K562 (cell line): ENCODE results near the gene TRPV5. TPM values are rescaled to one million over a fixed set of nuclear protein-coding genes. Genes with fewer than 3 reads are reported as not detected.

Experiments
- ATAC-seq: fragments of 200-7000 bp; cut with Tn5 transposase; 3 replicates; pipeline ENCODE4 v1.9.1; 2020; ENCODE audit warnings: moderate library complexity
- BruUV-seq: library from RNA; stranded (reverse); fragments of 400-500 nt; replicated peaks from 2 replicates; lab custom pipeline; 2021; lab: Mats Ljungman, UMichigan
- CTCF ChIA-PET: fragments of 300-600 bp; formaldehyde crosslinking; extraction: SDS; loops from one replicate; lab custom pipeline; 2021; ENCODE audit warnings: low intra/inter-chr PET ratio; lab: Yijun Ruan, JAX
- POLR2A ChIA-PET: fragments of 300-600, 350-650 bp; sonication (Branson Sonifier 250); formaldehyde crosslinking; extraction: SDS; loops from one replicate; lab custom pipeline; 2021; ENCODE audit warnings: antibody characterized with exemption, inconsistent platforms; lab: Yijun Ruan, JAX
- DNase-seq, 4 experiments: peaks; one replicate each; pipeline versions ENCODE4 v3.0.0 to v3.0.0-alpha.2; 2011 to 2018; ENCODE audit warnings: low spot score in 3 of 4, mixed read lengths in 3 of 4; ENCODE audit errors: extremely low read depth in 1 of 4
- FAIRE-seq: peaks from 2 replicates; lab custom pipeline; 2011; peaks lifted over from hg19 to GRCh38; lab: Jason Lieb, UNC
- H2AFZ ChIP-seq: 2 replicates; pipeline ENCODE4 v1.6.0; 2011; ENCODE audit warnings: low read depth, low read length, control low read depth, inconsistent platforms
- H3K27ac ChIP-seq: fragments of 200-600 bp; 3 replicates; pipeline ENCODE4 v1.8.0; 2011; ENCODE audit warnings: low read depth, mild to moderate bottlenecking, control low read depth, inconsistent platforms, low read length, moderate library complexity, mixed read lengths; ENCODE audit errors: extremely low read depth
- H3K27me3 ChIP-seq, 2 experiments: fragments of 300-600 bp in 1 of 2; 2 replicates in 1 of 2; 3 replicates in 1 of 2; pipeline versions ENCODE4 v1.6.0 to v1.8.0; 2011; ENCODE audit warnings: inconsistent platforms in 2 of 2, low read length in 2 of 2, mild to moderate bottlenecking in 1 of 2, mixed read lengths in 1 of 2, moderate library complexity in 1 of 2; ENCODE audit not compliant: control insufficient read depth in 2 of 2, insufficient read depth in 2 of 2
- H3K36me3 ChIP-seq: fragments of 300-600 bp; 3 replicates; pipeline ENCODE4 v1.8.0; 2011; ENCODE audit warnings: mild to moderate bottlenecking, low read length, inconsistent platforms; ENCODE audit not compliant: control insufficient read depth, insufficient read depth
- H3K4me1 ChIP-seq, 2 experiments: fragments of 200-600 bp in 1 of 2; replicated peaks in 1 of 2; 2 replicates in 1 of 2; 3 replicates in 1 of 2; pipeline versions ENCODE4 v1.5.1 to v1.8.0; 2011; ENCODE audit warnings: inconsistent platforms in 2 of 2, low read length in 2 of 2, mild to moderate bottlenecking in 1 of 2, mixed read lengths in 1 of 2, moderate library complexity in 1 of 2; ENCODE audit not compliant: control insufficient read depth in 2 of 2, insufficient read depth in 2 of 2
- H3K4me2 ChIP-seq: 2 replicates; pipeline ENCODE4 v1.6.1; 2011; ENCODE audit warnings: low read length, control low read depth, inconsistent platforms, mixed read lengths; ENCODE audit not compliant: insufficient read depth
- H3K4me3 ChIP-seq: fragments of 200-600 bp; sonication (generic), shearing (Covaris generic); 2 replicates; pipeline ENCODE4 v1.5.1; 2016; ENCODE audit warnings: control low read depth, inconsistent platforms
- H3K79me2 ChIP-seq: fragments of 200-600 bp; 3 replicates; pipeline ENCODE4 v1.8.0; 2011; ENCODE audit warnings: low read length, inconsistent platforms; ENCODE audit not compliant: control insufficient read depth, insufficient read depth
- H3K9ac ChIP-seq, 2 experiments: 2 replicates each; pipeline versions ENCODE4 v1.6.0 to v1.6.1; 2011; ENCODE audit warnings: low read depth in 2 of 2, low read length in 2 of 2, control low read depth in 1 of 2, inconsistent platforms in 1 of 2, mild to moderate bottlenecking in 1 of 2, mixed read lengths in 1 of 2; ENCODE audit not compliant: insufficient read depth in 1 of 2
- H3K9me1 ChIP-seq: one replicate; pipeline ENCODE4 v1.6.0; 2011; ENCODE audit warnings: inconsistent platforms, mild to moderate bottlenecking, low read length, moderate library complexity; ENCODE audit not compliant: control insufficient read depth, insufficient read depth
- H3K9me3 ChIP-seq: replicated peaks from 2 replicates; pipeline ENCODE4 v1.5.1; 2011; ENCODE audit warnings: low read depth, low read length, inconsistent platforms; ENCODE audit not compliant: control insufficient read depth, insufficient read depth
- H4K20me1 ChIP-seq: replicated peaks from 2 replicates; pipeline ENCODE4 v1.6.1; 2011; ENCODE audit warnings: low read length, inconsistent platforms, mixed read lengths; ENCODE audit not compliant: control insufficient read depth, insufficient read depth
- BDP1 ChIP-seq: IDR thresholded peaks from 3 replicates; pipeline ENCODE4 v1.6.1; 2011; ENCODE audit not compliant: insufficient read length, insufficient read depth
- DPF2 ChIP-seq: fragments of 450-650 bp; IDR thresholded peaks from 2 replicates; pipeline ENCODE4 v1.6.1; 2016
- ETS2 ChIP-seq: IDR thresholded peaks from 2 replicates; pipeline ENCODE4 v1.6.1; 2016; ENCODE audit warnings: borderline replicate concordance, missing genetic modification characterization, mild to moderate bottlenecking, moderate library complexity, missing compliant biosample characterization; ENCODE audit not compliant: poor library complexity, severe bottlenecking
- HBP1 ChIP-seq: fragments of 450-650 bp; formaldehyde crosslinking; IDR thresholded peaks from 2 replicates; pipeline ENCODE4 v1.4.0; 2022; ENCODE audit warnings: missing genetic modification characterization
- IRF2 ChIP-seq: sonication (generic); formaldehyde crosslinking; IDR thresholded peaks from 2 replicates; pipeline ENCODE4 v1.8.1; 2022; ENCODE audit warnings: mild to moderate bottlenecking, missing genetic modification reagents
- KHSRP ChIP-seq: fragments of 450-650 bp; IDR thresholded peaks from 2 replicates; pipeline ENCODE4 v1.6.1; 2017
- MIER1 ChIP-seq: fragments of 450-650 bp; IDR thresholded peaks from 2 replicates; pipeline ENCODE4 v1.6.1; 2016; ENCODE audit warnings: antibody characterized with exemption, mild to moderate bottlenecking, low read depth
- NFYB ChIP-seq: IDR thresholded peaks from 2 replicates; pipeline ENCODE4 v1.6.1; 2011; ENCODE audit warnings: mild to moderate bottlenecking, moderate library complexity; ENCODE audit not compliant: insufficient read length; ENCODE audit errors: extremely low read depth
- SP1 ChIP-seq: sonication (generic); formaldehyde crosslinking; IDR thresholded peaks from 2 replicates; pipeline ENCODE4 v1.8.1; 2022; ENCODE audit warnings: mild to moderate bottlenecking, missing genetic modification reagents
- USF2 ChIP-seq: sonication (generic); formaldehyde crosslinking; IDR thresholded peaks from 2 replicates; pipeline ENCODE4 v1.5.0; 2020; ENCODE audit warnings: missing genetic modification reagents
- ZNF408 ChIP-seq: fragments of 250-450 bp; sonication (Bioruptor Pico); IDR thresholded peaks from 2 replicates; pipeline ENCODE4 v1.4.0; 2020; ENCODE audit warnings: low read depth, mild to moderate bottlenecking, moderate library complexity
- ZNF77 ChIP-seq: fragments of 250-450 bp; sonication (Bioruptor Pico); IDR thresholded peaks from 2 replicates; pipeline ENCODE4 v1.5.0; 2020
- ZNF778 ChIP-seq: fragments of 450-650 bp; formaldehyde crosslinking; IDR thresholded peaks from 2 replicates; pipeline ENCODE4 v1.4.0; 2020; ENCODE audit warnings: mild to moderate bottlenecking, moderate library complexity
- whole genome bisulfite sequencing: fragments of 100-300 bp; shearing (Covaris generic); methylation state at CpG from one replicate; pipeline ENCODE4 v1.1.6; 2016; ENCODE audit warnings: low coverage, mixed read lengths; ENCODE audit not compliant: insufficient coverage; ENCODE audit errors: missing lambda C conversion rate; 5-methylcytosine and 5-hydroxymethylcytosine counted together
- in situ Hi-C: fragments of 300-500 bp; cut with MboI; formaldehyde crosslinking; loops from 4 replicates; pipeline ENCODE4 v1.15.0; 2018; ENCODE audit warnings: inconsistent platforms, mixed read lengths
- intact Hi-C: fragments of 100-400 bp; cut with micrococcal nuclease; formaldehyde crosslinking; loops from 2 replicates; pipeline ENCODE4 v1.14.2; 2022
- polyA plus RNA-seq, 8 experiments: library from polyadenylated mRNA; depleted of rRNA in 4 of 8; stranded (reverse) in 5 of 8; unstranded in 3 of 8; fragments of >200 nt; fragmentation: Nextera tagmentation in 2 of 8; fragmentation: Illumina TruSeq in 1 of 8; extraction: Ambion mirVana in 2 of 8; extraction: Trizol in 1 of 8; gene quantifications; 2 replicates each; pipeline versions ENCODE4 v1.2.1 to v1.2.3, GENCODE V29; 2011 to 2014; ENCODE audit warnings: inconsistent platforms in 1 of 8, missing spikeins in 1 of 8
- total RNA-seq, 7 experiments: library from RNA; depleted of rRNA in 6 of 7; stranded (reverse); fragments of >200 nt in 6 of 7; fragmentation: Illumina TruSeq in 2 of 7; extraction: Trizol in 2 of 7; gene quantifications; 2 replicates each; pipeline versions ENCODE4 v1.2.1 to v1.2.3, GENCODE V29; 2011 to 2021; ENCODE audit warnings: low replicate concordance in 1 of 7
- TF ChIP-seq, protein P1 (sequence below): fragments of 450-650 bp; IDR thresholded peaks from 2 replicates; pipeline ENCODE4 v1.6.1; 2018; ENCODE audit warnings: mild to moderate bottlenecking, low read depth; ENCODE audit not compliant: partially characterized antibody

The TRPV5 gene
- total and polyA plus RNA-seq, 9 of the 15 experiments (the other 6 are each of a cell fraction or from before 2014, with no cell fraction given), result not detected

DNA sequence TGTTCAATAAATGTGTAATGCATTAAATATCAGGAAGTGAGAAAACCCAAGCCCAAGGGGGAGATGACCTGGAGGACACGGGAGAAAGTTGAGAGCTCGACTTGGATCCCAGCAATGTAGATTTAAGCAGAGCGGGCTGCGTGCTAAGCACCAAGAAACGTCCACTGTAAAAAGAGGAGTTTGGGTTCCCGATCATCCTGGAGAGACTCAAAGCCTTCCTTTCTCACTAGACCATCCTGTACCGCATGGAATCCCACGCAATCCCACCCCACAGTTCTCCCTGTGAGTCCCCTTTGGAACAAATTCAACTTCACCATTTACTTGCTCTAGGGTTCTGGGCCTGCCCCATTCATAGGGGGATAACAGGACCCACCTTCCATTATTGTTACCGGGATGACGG is 50.4 kb downstream of the TRPV5 start:
- H3K9me1 ChIP-seq, result no peaks in the 10 kb centered on the region
- ATAC-seq (no peak), FAIRE-seq (no peak), DNase-seq (no peak)
- H3K4me1 ChIP-seq, result peaks cover 0 to 4% of the 10 kb centered on the region in 2 experiments; a peak in 1 of 5 replicates
- H3K27ac ChIP-seq, result no peak overlapping the region
- no peaks in the 10 kb centered on the region for H4K20me1 ChIP-seq
- H3K36me3 ChIP-seq, result no peaks in the 10 kb centered on the region
- H3K9ac ChIP-seq, result no peak overlapping the region
- TF ChIP-seq ZNF408 (CRISPR knock-in tag) (no peak), SP1 (CRISPR knock-in tag) (no peak), DPF2 (no peak), MIER1 (no peak), BDP1 (no peak), IRF2 (CRISPR knock-in tag) (no peak), ETS2 (tag) (no peak), HBP1 (CRISPR knock-in tag) (no peak), USF2 (CRISPR knock-in tag) (no peak), KHSRP (no peak), ZNF77 (CRISPR knock-in tag) (no peak), NFYB (no peak), ZNF778 (no peak)
- TF ChIP-seq, protein P1, sequence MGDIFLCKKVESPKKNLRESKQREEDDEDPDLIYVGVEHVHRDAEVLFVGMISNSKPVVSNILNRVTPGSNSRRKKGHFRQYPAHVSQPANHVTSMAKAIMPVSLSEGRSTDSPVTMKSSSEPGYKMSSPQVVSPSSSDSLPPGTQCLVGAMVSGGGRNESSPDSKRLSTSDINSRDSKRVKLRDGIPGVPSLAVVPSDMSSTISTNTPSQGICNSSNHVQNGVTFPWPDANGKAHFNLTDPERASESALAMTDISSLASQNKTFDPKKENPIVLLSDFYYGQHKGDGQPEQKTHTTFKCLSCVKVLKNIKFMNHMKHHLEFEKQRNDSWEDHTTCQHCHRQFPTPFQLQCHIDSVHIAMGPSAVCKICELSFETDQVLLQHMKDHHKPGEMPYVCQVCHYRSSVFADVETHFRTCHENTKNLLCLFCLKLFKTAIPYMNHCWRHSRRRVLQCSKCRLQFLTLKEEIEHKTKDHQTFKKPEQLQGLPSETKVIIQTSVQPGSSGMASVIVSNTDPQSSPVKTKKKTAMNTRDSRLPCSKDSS, result no peak
- BruUV-seq, result no TSS peak
- 8% methylated on average over 10 of the region's 10 CpGs for WGBS
- H3K79me2 ChIP-seq, result no peaks in the 10 kb centered on the region
- H3K4me3 ChIP-seq, result no peak overlapping the region
- H3K9me3 ChIP-seq, result no peaks in the 10 kb centered on the region
- intact Hi-C loops, result loop anchor here (10.0 kb wide), 1 partner anchor 332 kb away; no protein-coding TSS in a partner anchor
- peaks cover 52 to 81% of the 10 kb centered on the region in 2 experiments for H3K27me3 ChIP-seq
- H3K4me2 ChIP-seq, result no peak overlapping the region
- no peak overlapping the region for H2AFZ ChIP-seq
- in situ Hi-C loops, result no loop called here
- ChIA-PET POLR2A (interaction anchor here (0.7 kb wide), 1 partner anchor 10 kb away, joined by 3 read pairs; no protein-coding TSS in a partner anchor), CTCF (interaction anchor here (0.8 to 4.0 kb wide), 2 partner anchors 47 to 119 kb away, joined by 4 to 65 read pairs; no protein-coding TSS in a partner anchor)
